GM23248 (cell line): ENCODE results near the gene NPIPA8.
"Not testable (repeated sequence)": the region's sequence is repeated elsewhere in the genome, so short reads cannot be mapped to it uniquely, and the experiment has no call there.

Experiments
- EZH2 ChIP-seq: fragments of 200-600 bp; sonication (generic); IDR thresholded peaks from 2 replicates; pipeline ENCODE4 v1.6.1; 2018; ENCODE audit warnings: antibody characterized with exemption, mild to moderate bottlenecking; ENCODE audit not compliant: insufficient read depth, poor library complexity, severe bottlenecking
- EZH2phosphoT487 ChIP-seq: fragments of 200-600 bp; sonication (generic); IDR thresholded peaks from 2 replicates; pipeline ENCODE4 v1.6.1; 2018; ENCODE audit warnings: antibody characterized with exemption, moderate library complexity, mild to moderate bottlenecking, low read depth; ENCODE audit not compliant: insufficient read depth

DNA sequence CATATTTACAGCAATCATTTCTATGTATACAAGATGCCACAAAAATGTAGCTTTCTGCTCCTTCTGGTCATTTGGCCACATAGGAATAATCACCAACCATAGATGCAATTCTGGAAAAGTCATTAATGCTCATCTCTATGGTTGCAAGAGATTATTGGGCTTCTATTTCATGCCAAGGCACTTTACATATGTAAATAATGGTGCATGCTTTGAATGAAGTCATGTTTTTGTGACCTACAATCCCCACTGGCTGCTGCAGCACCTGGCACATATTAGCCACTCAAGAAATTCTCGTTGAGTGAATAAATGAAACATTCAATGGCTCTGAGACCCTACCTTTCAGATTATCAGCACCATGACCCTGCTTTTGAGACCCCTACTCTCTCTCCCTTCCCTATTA lies 50.2 kb downstream of the NPIPA8 start:
- TF ChIP-seq EZH2, EZH2phosphoT487: not testable (repeated sequence)
